Measurements from ENCODE around the gene LITAF.
"Not testable (repeated sequence)": the region's sequence is repeated elsewhere in the genome, so short reads cannot be mapped to it uniquely, and the experiment has no call there.

LITAF gene

GRCh38 chr16:11611871-11612664 is 25.3 kb upstream of the LITAF start:
- H3K27ac Mint-ChIP-seq, result peak overlapping the region; percentile 85
- H3K4me1 Mint-ChIP-seq, result peaks cover 33% of the 10 kb centered on the region
- H3K9me3 Mint-ChIP-seq, result no peaks in the 10 kb centered on the region
- H3K27me3 Mint-ChIP-seq, result no peaks in the 10 kb centered on the region
- no peaks in the 10 kb centered on the region for H3K36me3 Mint-ChIP-seq
- peak; percentile 34 for ATAC-seq
- H3K4me3 Mint-ChIP-seq, result no peak overlapping the region

- ATAC-seq, result no peak
- no peak overlapping the region for H3K27ac Mint-ChIP-seq
- H3K4me3 Mint-ChIP-seq, result no peak overlapping the region
- no peaks in the 10 kb centered on the region for H3K27me3 Mint-ChIP-seq
- peaks cover 33% of the 10 kb centered on the region for H3K4me1 Mint-ChIP-seq
- no peaks in the 10 kb centered on the region for H3K36me3 Mint-ChIP-seq
- no peaks in the 10 kb centered on the region for H3K9me3 Mint-ChIP-seq
Measured at GRCh38 chr16:11610580-11610979, 23.9 kb upstream of the LITAF start.

GRCh38 chr16:11610121-11610505 is 23.4 kb upstream of the LITAF start:
- Mint-ChIP-seq H3K4me1 (peaks cover 33% of the 10 kb centered on the region), H3K9me3 (no peaks in the 10 kb centered on the region), H3K27me3 (no peaks in the 10 kb centered on the region), H3K36me3 (no peaks in the 10 kb centered on the region), H3K4me3 (no peak overlapping the region), H3K27ac (peak overlapping the region; percentile 33)
- ATAC-seq, result no peak

GRCh38 chr16:11609474-11610120 is 22.9 kb upstream of the LITAF start:
- H3K4me1 Mint-ChIP-seq, result peaks cover 33% of the 10 kb centered on the region

GRCh38 chr16:11605891-11606290 is 19.2 kb upstream of the LITAF start:
- Mint-ChIP-seq H3K9me3 (no peaks in the 10 kb centered on the region), H3K4me1 (peaks cover 15% of the 10 kb centered on the region), H3K36me3 (no peaks in the 10 kb centered on the region), H3K27me3 (no peaks in the 10 kb centered on the region), H3K4me3 (no peak overlapping the region), H3K27ac (no peak overlapping the region)
- no peak for ATAC-seq

More at GRCh38 chr16:11609474-11610120, 22.9 kb upstream of the LITAF start:
- Mint-ChIP-seq H3K4me3 (no peak overlapping the region), H3K9me3 (no peaks in the 10 kb centered on the region), H3K36me3 (no peaks in the 10 kb centered on the region), H3K27ac (peak overlapping the region; percentile 33), H3K27me3 (no peaks in the 10 kb centered on the region)
- ATAC-seq, result no peak

GRCh38 chr16:11605564-11605886 is 18.8 kb upstream of the LITAF start:
- H3K4me3 Mint-ChIP-seq, result no peak overlapping the region
- H3K4me1 Mint-ChIP-seq, result peaks cover 15% of the 10 kb centered on the region
- H3K27me3 Mint-ChIP-seq, result no peaks in the 10 kb centered on the region
- no peaks in the 10 kb centered on the region for H3K36me3 Mint-ChIP-seq
- H3K9me3 Mint-ChIP-seq, result no peaks in the 10 kb centered on the region
- no peak for ATAC-seq
- no peak overlapping the region for H3K27ac Mint-ChIP-seq

- H3K27ac Mint-ChIP-seq, result no peak overlapping the region
- H3K36me3 Mint-ChIP-seq, result no peaks in the 10 kb centered on the region
- H3K4me3 Mint-ChIP-seq, result no peak overlapping the region
- no peak for ATAC-seq
- H3K4me1 Mint-ChIP-seq, result peaks cover 15% of the 10 kb centered on the region
- no peaks in the 10 kb centered on the region for H3K27me3 Mint-ChIP-seq
- H3K9me3 Mint-ChIP-seq, result no peaks in the 10 kb centered on the region
Measured at GRCh38 chr16:11604783-11605563, 18.3 kb upstream of the LITAF start.

- not testable (repeated sequence) for H3K9me3 Mint-ChIP-seq, H3K36me3 Mint-ChIP-seq, H3K4me1 Mint-ChIP-seq, H3K27me3 Mint-ChIP-seq, ATAC-seq, H3K4me3 Mint-ChIP-seq, H3K27ac Mint-ChIP-seq
Measured at GRCh38 chr16:11604296-11604695, 17.6 kb upstream of the LITAF start.

GRCh38 chr16:11603331-11603750 is 16.6 kb upstream of the LITAF start:
- no peaks in the 10 kb centered on the region for H3K36me3 Mint-ChIP-seq
- no peak overlapping the region for H3K27ac Mint-ChIP-seq
- no peaks in the 10 kb centered on the region for H3K27me3 Mint-ChIP-seq
- H3K9me3 Mint-ChIP-seq, result no peaks in the 10 kb centered on the region
- no peak for ATAC-seq
- H3K4me3 Mint-ChIP-seq, result no peak overlapping the region
- H3K4me1 Mint-ChIP-seq, result peaks cover 11% of the 10 kb centered on the region

GRCh38 chr16:11602321-11602720 is 15.6 kb upstream of the LITAF start:
- Mint-ChIP-seq H3K4me1 (peaks cover 15% of the 10 kb centered on the region), H3K27me3 (no peaks in the 10 kb centered on the region), H3K9me3 (no peaks in the 10 kb centered on the region), H3K36me3 (no peaks in the 10 kb centered on the region), H3K4me3 (no peak overlapping the region), H3K27ac (no peak overlapping the region)
- ATAC-seq, result no peak

- Mint-ChIP-seq H3K4me1 (peaks cover 15% of the 10 kb centered on the region), H3K27ac (no peak overlapping the region), H3K4me3 (no peak overlapping the region), H3K9me3 (no peaks in the 10 kb centered on the region), H3K36me3 (no peaks in the 10 kb centered on the region), H3K27me3 (no peaks in the 10 kb centered on the region)
- no peak for ATAC-seq
Measured at GRCh38 chr16:11601911-11602310, 15.2 kb upstream of the LITAF start.

- no peaks in the 10 kb centered on the region for H3K27me3 Mint-ChIP-seq
- H3K27ac Mint-ChIP-seq, result no peak overlapping the region
- H3K4me3 Mint-ChIP-seq, result no peak overlapping the region
Measured at GRCh38 chr16:11601425-11601824, 14.7 kb upstream of the LITAF start.

GRCh38 chr16:11599579-11599978 is 12.9 kb upstream of the LITAF start:
- Mint-ChIP-seq H3K4me3 (no peak overlapping the region), H3K27ac (peak overlapping the region; percentile 15), H3K27me3 (no peaks in the 10 kb centered on the region), H3K36me3 (no peaks in the 10 kb centered on the region), H3K4me1 (peaks cover 15% of the 10 kb centered on the region), H3K9me3 (no peaks in the 10 kb centered on the region)
- ATAC-seq, result no peak

More at GRCh38 chr16:11601425-11601824, 14.7 kb upstream of the LITAF start:
- Mint-ChIP-seq H3K4me1 (peaks cover 15% of the 10 kb centered on the region), H3K9me3 (no peaks in the 10 kb centered on the region), H3K36me3 (no peaks in the 10 kb centered on the region)
- ATAC-seq, result no peak

GRCh38 chr16:11597235-11598095 is 10.7 kb upstream of the LITAF start:
- Mint-ChIP-seq H3K4me1 (peaks cover 11% of the 10 kb centered on the region), H3K9me3 (no peaks in the 10 kb centered on the region), H3K27ac (peak overlapping the region; percentile 45), H3K4me3 (no peak overlapping the region), H3K27me3 (no peaks in the 10 kb centered on the region), H3K36me3 (no peaks in the 10 kb centered on the region)
- no peak for ATAC-seq
